GM12801 (cell line): Measurements from ENCODE around the gene ASB10.

Experiments used
- CTCF ChIP-seq: IDR thresholded peaks from one replicate; pipeline ENCODE4 v1.5.1; 2011; ENCODE audit warnings: control low read depth; ENCODE audit not compliant: insufficient read length; ENCODE audit errors: extremely low read depth

Gene ASB10

GRCh38 chr7:151208253-151208862 lies 21.3 kb upstream of the ASB10 start:
- TF ChIP-seq CTCF, result no peak

GRCh38 chr7:151207804-151208203 lies 20.8 kb upstream of the ASB10 start:
- TF ChIP-seq CTCF, result no peak

- no peak for TF ChIP-seq CTCF
Measured at GRCh38 chr7:151207315-151207714, 20.3 kb upstream of the ASB10 start.

- no peak for TF ChIP-seq CTCF
Measured at GRCh38 chr7:151206914-151207313, 19.9 kb upstream of the ASB10 start.

GRCh38 chr7:151205730-151206129 lies 18.7 kb upstream of the ASB10 start:
- no peak for TF ChIP-seq CTCF

GRCh38 chr7:151204383-151205032 lies 17.5 kb upstream of the ASB10 start:
- TF ChIP-seq CTCF, result no peak

GRCh38 chr7:151202836-151203235 lies 15.8 kb upstream of the ASB10 start:
- no peak for TF ChIP-seq CTCF
